Neutrophil (primary cell): ENCODE results near the gene LRRC27.

Experiments
- H3K27ac ChIP-seq: fragments of 200-600 bp; sonication (generic); 2 replicates; pipeline ENCODE4 v1.5.1; 2016; ENCODE audit warnings: mild to moderate bottlenecking, moderate library complexity
- H3K27me3 ChIP-seq: fragments of 200-600 bp; sonication (generic); 2 replicates; pipeline ENCODE4 v1.6.0; 2016; ENCODE audit warnings: mild to moderate bottlenecking
- H3K36me3 ChIP-seq: fragments of 200-600 bp; sonication (generic); 2 replicates; pipeline ENCODE4 v1.5.1; 2017
- H3K4me1 ChIP-seq, 2 experiments: fragments of 200-600 bp in 1 of 2; sonication (generic) in 1 of 2; 1 replicate in 1 of 2; 2 replicates in 1 of 2; pipeline versions ENCODE4 v1.5.1 to v1.6.1; 2013 to 2016; ENCODE audit warnings: low read depth in 1 of 2, low read length in 1 of 2, mild to moderate bottlenecking in 1 of 2, moderate library complexity in 1 of 2; ENCODE audit not compliant: control insufficient read depth in 1 of 2, insufficient read depth in 1 of 2
- H3K4me3 ChIP-seq, 2 experiments: fragments of 200-600 bp in 1 of 2; sonication (generic) in 1 of 2; 1 replicate in 1 of 2; 2 replicates in 1 of 2; pipeline ENCODE4 v1.5.1; 2013 to 2016; ENCODE audit warnings: low read depth in 1 of 2, low read length in 1 of 2, mild to moderate bottlenecking in 1 of 2, moderate library complexity in 1 of 2
- H3K9me3 ChIP-seq: fragments of 200-600 bp; sonication (generic); 2 replicates; pipeline ENCODE4 v1.5.1; 2016
- CTCF ChIP-seq: fragments of 200-600 bp; sonication (generic); IDR thresholded peaks from 2 replicates; pipeline ENCODE4 v1.5.1; 2016; ENCODE audit warnings: antibody characterized with exemption

The LRRC27 gene

GRCh38 chr10:132326344-132326889 lies 5.6 kb upstream of the LRRC27 start:
- no peak for TF ChIP-seq CTCF
- H3K4me1 ChIP-seq, result peaks cover 20 to 22% of the 10 kb centered on the region in 2 experiments
- H3K36me3 ChIP-seq, result no peaks in the 10 kb centered on the region
- no peaks in the 10 kb centered on the region for H3K27me3 ChIP-seq
- H3K27ac ChIP-seq, result no peak overlapping the region
- no peaks in the 10 kb centered on the region for H3K9me3 ChIP-seq
- no peak overlapping the region for H3K4me3 ChIP-seq

- no peak overlapping the region for H3K4me3 ChIP-seq
- H3K36me3 ChIP-seq, result no peaks in the 10 kb centered on the region
- no peak overlapping the region for H3K27ac ChIP-seq
- no peaks in the 10 kb centered on the region for H3K27me3 ChIP-seq
- TF ChIP-seq CTCF, result no peak
- H3K9me3 ChIP-seq, result no peaks in the 10 kb centered on the region
- H3K4me1 ChIP-seq, result peaks cover 22 to 23% of the 10 kb centered on the region in 2 experiments
Observed at GRCh38 chr10:132326925-132327324, 5.1 kb upstream of the LRRC27 start.

- no peaks in the 10 kb centered on the region for H3K9me3 ChIP-seq
- no peaks in the 10 kb centered on the region for H3K27me3 ChIP-seq
- no peak for TF ChIP-seq CTCF
- H3K36me3 ChIP-seq, result no peaks in the 10 kb centered on the region
- H3K27ac ChIP-seq, result no peak overlapping the region
- H3K4me1 ChIP-seq, result peaks cover 29 to 31% of the 10 kb centered on the region in 2 experiments
- no peak overlapping the region for H3K4me3 ChIP-seq
Observed at GRCh38 chr10:132328106-132328505, 3.9 kb upstream of the LRRC27 start.

- no peaks in the 10 kb centered on the region for H3K9me3 ChIP-seq
- no peak overlapping the region for H3K27ac ChIP-seq
- H3K4me1 ChIP-seq, result peaks cover 29 to 31% of the 10 kb centered on the region in 2 experiments
- no peak overlapping the region for H3K4me3 ChIP-seq
- no peaks in the 10 kb centered on the region for H3K27me3 ChIP-seq
- H3K36me3 ChIP-seq, result no peaks in the 10 kb centered on the region
- TF ChIP-seq CTCF, result no peak
Observed at GRCh38 chr10:132328738-132329137, 3.3 kb upstream of the LRRC27 start.

GRCh38 chr10:132329565-132330485 lies 2.2 kb upstream of the LRRC27 start:
- H3K4me3 ChIP-seq, result peak overlapping the region; percentile 62 to 92
- peak overlapping the region; percentile 71 for H3K27ac ChIP-seq
- no peaks in the 10 kb centered on the region for H3K9me3 ChIP-seq
- no peak for TF ChIP-seq CTCF
- no peaks in the 10 kb centered on the region for H3K27me3 ChIP-seq
- H3K36me3 ChIP-seq, result no peaks in the 10 kb centered on the region
- H3K4me1 ChIP-seq, result peaks cover 30 to 31% of the 10 kb centered on the region in 2 experiments
